Measurements from ENCODE around the gene MIGA2. TPM values are rescaled to one million over a fixed set of nuclear protein-coding genes. Genes with fewer than 3 reads are reported as not detected.

Gene MIGA2
- total and polyA plus RNA-seq, 2 of the 4 experiments (the other 2 are of a cell fraction): 12.5 to 25.3 TPM

DNA sequence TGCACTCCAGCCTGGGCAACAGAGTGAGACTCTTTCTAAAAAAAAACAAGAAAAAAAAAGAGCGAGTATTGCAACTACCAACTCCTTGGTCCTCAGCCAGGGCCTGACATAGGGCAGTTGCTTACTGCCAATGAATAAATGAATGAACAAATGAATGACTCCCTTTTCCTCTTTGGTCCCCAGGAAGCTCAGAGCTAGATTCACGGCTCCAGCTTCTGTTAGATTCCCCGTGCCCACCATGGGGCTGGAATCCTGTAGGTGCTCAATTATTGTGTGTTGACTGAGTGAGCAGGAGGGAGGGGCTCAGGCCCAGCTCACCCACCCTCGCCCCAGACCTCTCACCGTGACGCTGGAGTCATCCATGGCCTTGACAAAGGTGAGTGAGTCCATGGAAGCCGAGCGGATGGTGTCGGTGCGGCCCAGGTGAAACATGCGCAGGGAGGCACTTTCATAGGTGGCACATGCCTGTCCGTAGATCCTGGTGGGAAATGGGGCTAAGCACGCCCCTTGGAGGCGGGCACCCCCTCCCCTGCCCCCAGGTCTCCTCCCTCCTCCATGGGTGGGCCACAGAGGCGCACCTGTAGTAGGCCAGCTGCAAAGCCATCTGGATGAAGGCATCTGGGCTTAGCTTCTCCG, 61.4 kb downstream of the MIGA2 start:
- ChIA-PET CTCF (no interaction called here), POLR2A (ENCODE audit: unreplicated experiment) (no interaction called here)
- Histone ChIP-seq H2AK9ac (replicated peaks; ENCODE audit: low read depth, low read length, poor library complexity) (no peak overlapping the region), H2AFZ (replicated peaks; ENCODE audit: low read length, poor library complexity) (no peak overlapping the region), H4K8ac (ENCODE audit: low read depth in 2 of 2, low read length in 2 of 2) (no peak overlapping the region), H3K9me1 (ENCODE audit: insufficient read depth, low read length) (no peaks in the 10 kb centered on the region), H3K9me3 (ENCODE audit: control insufficient read depth, insufficient read depth, low read length) (no peaks in the 10 kb centered on the region), H3K4me2 (ENCODE audit: low read depth, low read length) (no peak overlapping the region), H3K56ac (ENCODE audit: extremely low read depth, insufficient read depth, low read length) (no peak overlapping the region), H4K5ac (ENCODE audit: low read depth, low read length) (no peak overlapping the region), H3K27me3 (ENCODE audit: control insufficient read depth, insufficient read depth, low read length) (no peaks in the 10 kb centered on the region), H4K20me1 (ENCODE audit: insufficient read depth, low read length) (no peaks in the 10 kb centered on the region), H2AK5ac (ENCODE audit: low read depth, low read length) (no peak overlapping the region), H3K18ac (ENCODE audit: low read depth, low read length) (no peak overlapping the region), H3K36me3 (ENCODE audit: control insufficient read depth, insufficient read depth, low read length) (peaks cover 38% of the 10 kb centered on the region), H3K4me1 (ENCODE audit: control insufficient read depth, insufficient read depth, low read length) (no peaks in the 10 kb centered on the region), H2BK20ac (ENCODE audit: low read depth, low read length) (no peak overlapping the region), H2BK120ac (ENCODE audit: low read depth, low read length) (no peak overlapping the region), H3K4ac (ENCODE audit: low read depth, low read length) (no peak overlapping the region), H4K91ac (ENCODE audit: insufficient read depth, low read depth, low read length) (no peak overlapping the region), H2BK5ac (ENCODE audit: low read depth, low read length, poor library complexity, severe bottlenecking) (no peak overlapping the region), H3K27ac (ENCODE audit: insufficient read depth, low read length) (no peak overlapping the region), H3K9ac (ENCODE audit: low read depth, low read length) (no peak overlapping the region), H3K79me1 (ENCODE audit: low read depth in 1 of 2, low read length in 2 of 2) (no peaks in the 10 kb centered on the region), H2BK15ac (ENCODE audit: low read depth, low read length) (no peak overlapping the region), H3K14ac (replicated peaks; ENCODE audit: low read depth, low read length) (no peak overlapping the region), H3K4me3 (ENCODE audit: insufficient read depth, low read depth, low read length) (no peak overlapping the region), H3K23ac (ENCODE audit: low read depth, low read length) (no peak overlapping the region)
- ATAC-seq (ENCODE audit: low read depth): no peak
- no peak for DNase-seq
- 98% methylated on average over 7 of the region's 16 CpGs; no CpG with 5 or more reads in 1 of the 2 experiments for WGBS, 2 experiments (ENCODE audit: extremely low coverage in 2 of 2, insufficient read length in 1 of 2)
- TF ChIP-seq MXI1 (IDR thresholded peaks at IDR 0.05; ENCODE audit: borderline replicate concordance, low read depth, low read length) (no peak), NFE2L2 (IDR thresholded peaks at IDR 0.05; ENCODE audit: low read depth, low read length) (no peak), SMC3 (IDR thresholded peaks at IDR 0.05; ENCODE audit: low read depth, low read length) (no peak), RFX5 (IDR thresholded peaks at IDR 0.05; ENCODE audit: low read depth, low read length) (no peak), MAFK (IDR thresholded peaks at IDR 0.05; ENCODE audit: low read depth, low read length) (no peak), CHD1 (IDR thresholded peaks at IDR 0.05; ENCODE audit: low read depth, low read length) (no peak), FOS (IDR thresholded peaks at IDR 0.05; ENCODE audit: low read depth, low read length) (no peak), CEBPB (IDR thresholded peaks at IDR 0.05; ENCODE audit: low read depth, low read length) (no peak), POLR2A (IDR thresholded peaks at IDR 0.05; ENCODE audit: low read depth, low read length) (no peak), BHLHE40 (IDR thresholded peaks at IDR 0.05; ENCODE audit: low read depth, low read length) (no peak), MAZ (IDR thresholded peaks at IDR 0.05; ENCODE audit: borderline replicate concordance, low read depth, low read length) (no peak), RCOR1 (IDR thresholded peaks at IDR 0.05; ENCODE audit: insufficient replicate concordance, low read length) (no peak), RAD21 (IDR thresholded peaks at IDR 0.05; ENCODE audit: low read length) (no peak)
- TF ChIP-seq, protein P1, sequence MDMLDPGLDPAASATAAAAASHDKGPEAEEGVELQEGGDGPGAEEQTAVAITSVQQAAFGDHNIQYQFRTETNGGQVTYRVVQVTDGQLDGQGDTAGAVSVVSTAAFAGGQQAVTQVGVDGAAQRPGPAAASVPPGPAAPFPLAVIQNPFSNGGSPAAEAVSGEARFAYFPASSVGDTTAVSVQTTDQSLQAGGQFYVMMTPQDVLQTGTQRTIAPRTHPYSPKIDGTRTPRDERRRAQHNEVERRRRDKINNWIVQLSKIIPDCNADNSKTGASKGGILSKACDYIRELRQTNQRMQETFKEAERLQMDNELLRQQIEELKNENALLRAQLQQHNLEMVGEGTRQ (IDR thresholded peaks at IDR 0.05; ENCODE audit: low read depth, low read length): no peak
- TF ChIP-seq, protein P2, sequence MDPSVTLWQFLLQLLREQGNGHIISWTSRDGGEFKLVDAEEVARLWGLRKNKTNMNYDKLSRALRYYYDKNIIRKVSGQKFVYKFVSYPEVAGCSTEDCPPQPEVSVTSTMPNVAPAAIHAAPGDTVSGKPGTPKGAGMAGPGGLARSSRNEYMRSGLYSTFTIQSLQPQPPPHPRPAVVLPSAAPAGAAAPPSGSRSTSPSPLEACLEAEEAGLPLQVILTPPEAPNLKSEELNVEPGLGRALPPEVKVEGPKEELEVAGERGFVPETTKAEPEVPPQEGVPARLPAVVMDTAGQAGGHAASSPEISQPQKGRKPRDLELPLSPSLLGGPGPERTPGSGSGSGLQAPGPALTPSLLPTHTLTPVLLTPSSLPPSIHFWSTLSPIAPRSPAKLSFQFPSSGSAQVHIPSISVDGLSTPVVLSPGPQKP (IDR thresholded peaks at IDR 0.05; ENCODE audit: borderline replicate concordance, low read depth, low read length): no peak
- TF ChIP-seq, protein P3, sequence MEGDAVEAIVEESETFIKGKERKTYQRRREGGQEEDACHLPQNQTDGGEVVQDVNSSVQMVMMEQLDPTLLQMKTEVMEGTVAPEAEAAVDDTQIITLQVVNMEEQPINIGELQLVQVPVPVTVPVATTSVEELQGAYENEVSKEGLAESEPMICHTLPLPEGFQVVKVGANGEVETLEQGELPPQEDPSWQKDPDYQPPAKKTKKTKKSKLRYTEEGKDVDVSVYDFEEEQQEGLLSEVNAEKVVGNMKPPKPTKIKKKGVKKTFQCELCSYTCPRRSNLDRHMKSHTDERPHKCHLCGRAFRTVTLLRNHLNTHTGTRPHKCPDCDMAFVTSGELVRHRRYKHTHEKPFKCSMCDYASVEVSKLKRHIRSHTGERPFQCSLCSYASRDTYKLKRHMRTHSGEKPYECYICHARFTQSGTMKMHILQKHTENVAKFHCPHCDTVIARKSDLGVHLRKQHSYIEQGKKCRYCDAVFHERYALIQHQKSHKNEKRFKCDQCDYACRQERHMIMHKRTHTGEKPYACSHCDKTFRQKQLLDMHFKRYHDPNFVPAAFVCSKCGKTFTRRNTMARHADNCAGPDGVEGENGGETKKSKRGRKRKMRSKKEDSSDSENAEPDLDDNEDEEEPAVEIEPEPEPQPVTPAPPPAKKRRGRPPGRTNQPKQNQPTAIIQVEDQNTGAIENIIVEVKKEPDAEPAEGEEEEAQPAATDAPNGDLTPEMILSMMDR (conservative IDR thresholded peaks at IDR 0.05; ENCODE audit: low read depth, low read length): no peak
- dilution Hi-C loops (cut with HindIII; ENCODE audit: low sequenced_read_pairs, unreplicated experiment) (no loop called here), in situ Hi-C loops (cut with MboI; ENCODE audit: low sequenced_read_pairs) (no loop called here), intact Hi-C loops (cut with micrococcal nuclease) (no loop called here)
- no TSS peak for BruUV-seq (replicated peaks)

All from IMR-90 (cell line).